Measurements from ENCODE around the gene FBP2.

DNA sequence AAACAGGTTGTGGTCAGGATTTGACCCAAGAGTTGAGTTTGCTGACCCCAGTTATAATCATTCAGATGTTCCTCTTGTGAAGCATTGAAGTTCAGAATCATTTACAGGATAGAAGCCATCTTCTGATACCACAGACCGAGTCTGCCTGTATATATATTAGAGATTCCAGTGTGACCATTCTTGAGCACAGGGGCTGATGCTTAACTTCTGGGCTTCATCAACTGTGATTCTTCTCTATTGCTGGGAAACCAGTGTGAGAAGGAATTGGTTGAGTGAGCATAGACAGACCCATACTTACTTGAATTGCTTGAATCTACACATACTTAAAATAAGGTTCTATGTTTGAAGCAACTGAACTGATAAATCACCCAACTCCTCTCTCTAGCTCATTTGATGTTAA is 66.7 kb downstream of the FBP2 start:
- TF ChIP-seq CTCF (IDR thresholded peaks at IDR 0.05 in 2 of 3, conservative IDR thresholded peaks at IDR 0.05 in 1 of 3; ENCODE audit: borderline replicate concordance in 1 of 3, insufficient read depth in 1 of 3, low read depth in 2 of 3, low read length in 2 of 3) (no peak), POLR2AphosphoS5 (IDR thresholded peaks at IDR 0.05; ENCODE audit: low read depth, low read length) (no peak), POLR2A (IDR thresholded peaks at IDR 0.05; ENCODE audit: borderline replicate concordance, extremely low read depth, insufficient read depth, insufficient read length) (no peak), EZH2 (IDR thresholded peaks at IDR 0.05) (no peak), REST (IDR thresholded peaks at IDR 0.05; ENCODE audit: low read depth) (no peak), SRF (IDR thresholded peaks at IDR 0.05; ENCODE audit: low read depth) (no peak), ZFX (IDR thresholded peaks at IDR 0.05) (no peak), YY1 (IDR thresholded peaks at IDR 0.05; ENCODE audit: extremely low read depth, insufficient replicate concordance, low read depth, low read length) (no peak), ZNF274 (IDR thresholded peaks at IDR 0.05; ENCODE audit: low read depth, low read length) (no peak), EZH2phosphoT487 (IDR thresholded peaks at IDR 0.05; ENCODE audit: borderline replicate concordance) (no peak)
- TF ChIP-seq, protein P1, sequence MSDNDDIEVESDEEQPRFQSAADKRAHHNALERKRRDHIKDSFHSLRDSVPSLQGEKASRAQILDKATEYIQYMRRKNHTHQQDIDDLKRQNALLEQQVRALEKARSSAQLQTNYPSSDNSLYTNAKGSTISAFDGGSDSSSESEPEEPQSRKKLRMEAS (IDR thresholded peaks at IDR 0.05) = no peak
- TF ChIP-seq, protein P2, sequence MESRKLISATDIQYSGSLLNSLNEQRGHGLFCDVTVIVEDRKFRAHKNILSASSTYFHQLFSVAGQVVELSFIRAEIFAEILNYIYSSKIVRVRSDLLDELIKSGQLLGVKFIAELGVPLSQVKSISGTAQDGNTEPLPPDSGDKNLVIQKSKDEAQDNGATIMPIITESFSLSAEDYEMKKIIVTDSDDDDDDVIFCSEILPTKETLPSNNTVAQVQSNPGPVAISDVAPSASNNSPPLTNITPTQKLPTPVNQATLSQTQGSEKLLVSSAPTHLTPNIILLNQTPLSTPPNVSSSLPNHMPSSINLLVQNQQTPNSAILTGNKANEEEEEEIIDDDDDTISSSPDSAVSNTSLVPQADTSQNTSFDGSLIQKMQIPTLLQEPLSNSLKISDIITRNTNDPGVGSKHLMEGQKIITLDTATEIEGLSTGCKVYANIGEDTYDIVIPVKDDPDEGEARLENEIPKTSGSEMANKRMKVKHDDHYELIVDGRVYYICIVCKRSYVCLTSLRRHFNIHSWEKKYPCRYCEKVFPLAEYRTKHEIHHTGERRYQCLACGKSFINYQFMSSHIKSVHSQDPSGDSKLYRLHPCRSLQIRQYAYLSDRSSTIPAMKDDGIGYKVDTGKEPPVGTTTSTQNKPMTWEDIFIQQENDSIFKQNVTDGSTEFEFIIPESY (IDR thresholded peaks at IDR 0.05; ENCODE audit: extremely low read depth, insufficient replicate concordance, low read length) = no peak
